Rectal smooth muscle tissue (tissue), 1 donor: ENCODE results near the gene FGG.

Experiments used
- H3K27ac ChIP-seq: one replicate; pipeline ENCODE4 v1.7.0; 2013; ENCODE audit warnings: low read depth, low read length, inconsistent platforms
- H3K27me3 ChIP-seq: one replicate; pipeline ENCODE4 v1.7.0; 2013; ENCODE audit warnings: low read length; ENCODE audit not compliant: control insufficient read depth, insufficient read depth
- H3K36me3 ChIP-seq: one replicate; pipeline ENCODE4 v1.7.0; 2013; ENCODE audit warnings: low read length; ENCODE audit not compliant: control insufficient read depth, insufficient read depth
- H3K4me1 ChIP-seq: one replicate; pipeline ENCODE4 v1.7.0; 2013; ENCODE audit warnings: low read length; ENCODE audit not compliant: control insufficient read depth, insufficient read depth
- H3K4me3 ChIP-seq: one replicate; pipeline ENCODE4 v1.7.0; 2013; ENCODE audit warnings: low read length
- H3K9ac ChIP-seq: one replicate; pipeline ENCODE4 v1.7.0; 2013; ENCODE audit warnings: low read length

Gene FGG

DNA sequence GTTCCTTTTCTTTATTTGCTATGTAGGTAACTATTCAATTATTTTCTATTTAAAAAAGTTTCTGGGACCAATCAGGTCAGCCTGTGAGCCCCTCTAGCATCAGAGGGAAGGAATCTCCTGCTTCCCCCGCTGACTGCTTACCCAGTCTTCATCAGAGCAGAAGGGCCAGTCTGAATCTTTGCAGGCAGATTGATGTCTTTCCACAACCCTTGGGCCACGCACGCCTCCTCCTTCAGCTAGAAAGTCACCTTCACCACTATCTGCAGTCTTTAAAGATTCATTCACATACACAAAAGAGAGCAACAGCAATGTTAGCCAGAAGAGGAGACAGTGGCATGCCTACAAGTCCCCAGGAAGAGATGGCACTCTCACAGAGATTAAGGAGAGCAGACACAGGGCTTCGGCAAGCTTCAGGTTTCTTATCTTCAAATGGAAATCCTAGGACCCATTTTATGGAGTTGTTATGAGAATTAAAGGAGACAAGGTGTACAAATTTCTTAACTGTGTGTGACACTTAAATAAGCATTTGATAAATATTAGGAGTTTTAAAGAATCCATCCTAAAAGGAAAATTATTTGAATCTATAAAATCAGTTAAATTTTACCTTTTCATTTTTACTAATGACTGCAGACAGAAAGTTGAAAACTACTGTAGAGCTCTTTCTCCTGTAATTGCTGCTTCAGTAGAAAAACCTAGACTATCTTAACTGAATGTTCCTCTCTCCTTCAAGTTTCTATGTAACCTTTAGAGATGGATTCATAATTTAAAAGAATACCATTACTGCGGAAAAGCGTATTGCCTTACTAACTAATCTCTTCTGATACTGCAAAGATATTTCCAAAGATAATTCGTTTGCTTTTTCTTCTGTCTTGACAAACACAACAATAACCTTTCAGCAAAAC is 22.9 kb downstream of the FGG start:
- Histone ChIP-seq H3K4me1 (no peaks in the 10 kb centered on the region), H3K27ac (no peak overlapping the region), H3K4me3 (no peak overlapping the region), H3K9ac (no peak overlapping the region), H3K36me3 (no peaks in the 10 kb centered on the region), H3K27me3 (no peaks in the 10 kb centered on the region)

DNA sequence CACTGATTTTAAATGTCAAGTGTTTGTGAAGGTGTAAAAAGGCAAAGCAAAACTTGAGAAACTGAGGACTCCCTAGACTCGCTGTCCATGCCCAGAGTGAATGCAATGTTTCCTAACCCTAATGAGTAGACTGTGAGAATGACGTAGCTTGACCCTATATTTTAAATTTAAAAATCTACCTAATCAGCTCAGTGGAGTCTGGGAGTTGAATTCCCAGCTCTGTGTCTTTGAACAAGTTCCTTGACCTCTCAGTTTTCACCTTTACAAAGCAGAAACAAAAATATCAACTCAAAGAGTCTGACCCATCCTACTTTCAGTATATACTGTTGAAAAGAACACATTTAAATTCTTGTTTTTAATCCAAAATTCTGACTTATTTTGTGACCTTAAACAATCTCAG is 24.3 kb downstream of the FGG start:
- H3K4me1 ChIP-seq: no peaks in the 10 kb centered on the region
- H3K27me3 ChIP-seq: no peaks in the 10 kb centered on the region
- H3K36me3 ChIP-seq: no peaks in the 10 kb centered on the region
- no peak overlapping the region for H3K9ac ChIP-seq
- no peak overlapping the region for H3K4me3 ChIP-seq
- H3K27ac ChIP-seq: no peak overlapping the region

- H3K9ac ChIP-seq: no peak overlapping the region
- no peak overlapping the region for H3K4me3 ChIP-seq
- H3K4me1 ChIP-seq: no peaks in the 10 kb centered on the region
Observed at GRCh38 chr4:154586296-154587033, 26.0 kb downstream of the FGG start.

GRCh38 chr4:154585369-154586018 is 27.0 kb downstream of the FGG start:
- Histone ChIP-seq H3K4me1 (no peaks in the 10 kb centered on the region), H3K27me3 (no peaks in the 10 kb centered on the region), H3K9ac (no peak overlapping the region), H3K36me3 (no peaks in the 10 kb centered on the region), H3K4me3 (no peak overlapping the region), H3K27ac (no peak overlapping the region)

More at GRCh38 chr4:154586296-154587033, 26.0 kb downstream of the FGG start:
- no peaks in the 10 kb centered on the region for H3K36me3 ChIP-seq
- H3K27me3 ChIP-seq: no peaks in the 10 kb centered on the region
- H3K27ac ChIP-seq: no peak overlapping the region

DNA sequence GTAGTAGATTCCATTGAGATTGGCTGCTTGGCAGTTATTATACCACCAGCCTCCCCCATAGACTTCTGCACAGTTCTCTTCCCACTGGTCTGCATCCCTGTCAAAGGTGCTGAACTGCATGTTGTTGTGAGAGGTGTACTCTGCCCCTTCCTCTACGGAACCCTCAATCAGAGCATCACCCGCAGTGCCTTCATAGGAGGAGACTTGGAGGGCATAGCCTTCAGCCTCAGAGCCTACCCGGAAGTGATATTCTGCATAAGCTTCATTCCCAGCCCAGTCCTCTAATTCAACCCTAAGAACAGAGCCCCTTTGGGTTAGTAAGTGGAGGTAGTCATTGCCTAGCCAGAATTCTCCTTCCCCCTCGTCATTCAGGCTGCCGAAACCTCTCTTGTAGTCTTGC is 28.2 kb downstream of the FGG start:
- no peak overlapping the region for H3K9ac ChIP-seq
- H3K27me3 ChIP-seq: no peaks in the 10 kb centered on the region
- H3K36me3 ChIP-seq: no peaks in the 10 kb centered on the region
- no peaks in the 10 kb centered on the region for H3K4me1 ChIP-seq
- no peak overlapping the region for H3K27ac ChIP-seq
- H3K4me3 ChIP-seq: no peak overlapping the region

GRCh38 chr4:154583677-154584076 is 28.8 kb downstream of the FGG start:
- Histone ChIP-seq H3K9ac (no peak overlapping the region), H3K27ac (no peak overlapping the region), H3K27me3 (no peaks in the 10 kb centered on the region), H3K36me3 (no peaks in the 10 kb centered on the region), H3K4me1 (no peaks in the 10 kb centered on the region), H3K4me3 (no peak overlapping the region)

GRCh38 chr4:154583230-154583629 is 29.2 kb downstream of the FGG start:
- no peak overlapping the region for H3K4me3 ChIP-seq
- no peaks in the 10 kb centered on the region for H3K27me3 ChIP-seq
- H3K36me3 ChIP-seq: no peaks in the 10 kb centered on the region
- no peak overlapping the region for H3K9ac ChIP-seq
- no peaks in the 10 kb centered on the region for H3K4me1 ChIP-seq
- H3K27ac ChIP-seq: no peak overlapping the region

DNA sequence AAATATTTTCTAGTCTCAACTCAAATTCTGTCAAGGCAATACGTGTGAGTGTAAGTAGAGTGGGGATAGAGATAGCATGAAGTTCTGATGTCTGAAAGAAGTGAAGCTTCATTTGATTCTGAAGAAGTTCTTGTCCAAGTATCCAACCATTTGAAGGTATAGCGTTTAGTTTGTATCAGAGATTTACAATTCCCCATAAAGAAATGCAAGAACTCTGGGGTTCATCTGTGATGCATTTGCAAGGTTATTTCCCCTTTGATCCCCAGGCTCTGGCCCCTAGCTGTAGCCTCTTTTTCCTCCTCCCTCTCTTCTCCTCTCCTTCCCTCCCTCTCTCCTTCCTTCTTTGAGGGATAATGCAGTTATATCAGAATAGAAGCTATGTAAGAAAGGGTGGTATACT is 29.7 kb downstream of the FGG start:
- no peak overlapping the region for H3K27ac ChIP-seq

GRCh38 chr4:154579927-154580326 is 32.5 kb downstream of the FGG start:
- Histone ChIP-seq H3K4me3 (no peak overlapping the region), H3K36me3 (no peaks in the 10 kb centered on the region), H3K9ac (no peak overlapping the region), H3K4me1 (no peaks in the 10 kb centered on the region), H3K27ac (no peak overlapping the region), H3K27me3 (no peaks in the 10 kb centered on the region)

More for the DNA sequence above, 29.7 kb downstream of the FGG start:
- no peaks in the 10 kb centered on the region for H3K27me3 ChIP-seq
- no peak overlapping the region for H3K9ac ChIP-seq
- no peak overlapping the region for H3K4me3 ChIP-seq
- H3K4me1 ChIP-seq: no peaks in the 10 kb centered on the region
- no peaks in the 10 kb centered on the region for H3K36me3 ChIP-seq

DNA sequence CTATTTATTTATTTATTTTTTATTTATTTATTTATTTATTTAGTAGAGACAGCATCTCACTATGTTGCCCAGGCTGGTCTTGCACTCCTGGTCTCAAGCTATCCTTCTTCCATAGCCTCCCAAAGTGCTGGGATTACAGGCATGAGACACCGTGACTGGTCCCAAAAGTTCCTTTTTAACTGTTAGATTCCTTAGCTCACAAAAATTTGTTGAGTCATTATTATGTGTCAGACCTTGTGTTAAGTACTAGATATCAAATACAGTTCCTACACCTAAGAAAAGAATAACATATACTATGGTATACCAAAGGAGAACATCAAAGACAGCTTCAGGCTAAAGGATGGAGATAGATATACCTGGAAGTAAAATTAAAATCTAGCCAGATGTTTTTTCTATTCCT is 33.5 kb downstream of the FGG start:
- H3K4me3 ChIP-seq: no peak overlapping the region
- no peaks in the 10 kb centered on the region for H3K36me3 ChIP-seq
- no peak overlapping the region for H3K9ac ChIP-seq
- H3K27me3 ChIP-seq: no peaks in the 10 kb centered on the region
- H3K27ac ChIP-seq: no peak overlapping the region
- H3K4me1 ChIP-seq: no peaks in the 10 kb centered on the region

DNA sequence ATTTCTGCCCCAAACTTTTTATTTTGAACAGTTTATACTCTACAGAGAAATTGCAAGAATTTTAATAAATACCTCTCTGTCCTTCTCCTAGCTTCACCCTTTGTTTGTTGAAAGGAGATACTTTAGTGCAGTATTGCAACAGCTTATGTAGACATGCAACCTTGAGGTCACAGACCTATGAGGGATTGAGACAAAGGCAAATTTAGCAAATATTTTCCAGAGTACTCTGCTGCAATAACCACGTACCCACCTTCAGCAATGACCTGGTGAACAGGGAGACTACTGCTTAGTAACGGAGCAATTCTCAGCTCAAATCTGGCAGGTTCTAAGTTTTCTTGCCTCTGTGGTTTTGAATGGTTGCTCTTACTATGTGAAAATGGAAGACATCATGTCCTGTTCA is 35.1 kb downstream of the FGG start:
- no peaks in the 10 kb centered on the region for H3K36me3 ChIP-seq
- H3K4me3 ChIP-seq: no peak overlapping the region
- no peaks in the 10 kb centered on the region for H3K4me1 ChIP-seq
- H3K9ac ChIP-seq: no peak overlapping the region
- no peak overlapping the region for H3K27ac ChIP-seq
- no peaks in the 10 kb centered on the region for H3K27me3 ChIP-seq

- Histone ChIP-seq H3K4me1 (no peaks in the 10 kb centered on the region), H3K9ac (no peak overlapping the region), H3K27me3 (no peaks in the 10 kb centered on the region), H3K27ac (no peak overlapping the region), H3K36me3 (no peaks in the 10 kb centered on the region), H3K4me3 (no peak overlapping the region)
Observed at GRCh38 chr4:154574311-154574710, 38.1 kb downstream of the FGG start.
